ENCODE data around the gene NAXD.

Gene NAXD

DNA sequence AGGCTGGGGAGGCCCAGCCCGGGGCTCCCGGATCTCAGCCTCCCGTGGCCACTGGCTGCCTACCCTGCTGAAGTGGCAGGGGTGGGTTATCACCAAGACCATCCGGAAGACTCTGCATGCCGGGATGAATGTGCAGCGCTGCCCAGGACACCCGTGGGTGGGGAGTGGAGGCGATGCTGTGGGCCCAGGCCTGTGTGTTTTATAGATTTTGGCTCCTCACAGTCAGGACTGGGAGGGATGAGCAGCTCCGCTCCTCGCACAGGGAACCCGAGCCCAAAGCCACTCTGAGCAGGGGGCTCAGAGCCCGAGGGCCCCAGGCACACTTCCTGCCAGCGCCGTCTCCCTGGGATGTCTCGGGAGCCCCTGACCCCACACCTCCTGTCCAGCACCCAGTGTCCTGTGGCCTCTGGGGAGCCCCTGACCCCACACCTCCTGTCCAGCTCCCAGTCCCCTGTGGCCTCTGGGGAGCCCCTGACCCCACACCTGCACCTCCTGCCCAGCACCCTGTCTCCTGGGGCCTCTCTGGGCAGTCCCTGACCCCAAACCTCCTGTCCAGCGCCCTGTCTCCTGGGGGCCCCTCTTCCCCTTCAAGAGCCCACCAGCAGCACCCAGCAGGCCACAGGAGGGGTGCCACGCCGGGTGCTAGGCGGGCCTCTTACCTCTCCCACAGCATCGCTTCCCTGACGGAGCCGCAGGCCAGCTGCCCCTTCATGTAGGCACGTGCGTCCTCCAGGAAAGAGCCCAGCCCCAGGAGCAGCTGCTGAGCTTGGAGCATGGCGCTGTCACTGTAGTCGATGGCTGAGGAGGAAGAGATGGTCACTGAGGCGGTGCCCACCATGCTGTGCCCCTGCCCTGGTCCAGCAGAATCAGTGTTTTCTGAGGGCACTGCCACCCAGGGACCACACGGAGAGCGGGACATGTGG is 31.4 kb downstream of the NAXD start:
- WGBS, 2 experiments (ENCODE audit: insufficient coverage in 2 of 2) = 88 to 96% methylated on average over 26 to 28 of the region's 29 CpGs
- no peaks in the 10 kb centered on the region for H3K9me3 ChIP-seq (ENCODE audit: control insufficient read depth, low read length)
- no peak overlapping the region for H3K27ac ChIP-seq (ENCODE audit: low read depth, low read length, severe bottlenecking)
- no peak overlapping the region for H3K4me3 ChIP-seq (ENCODE audit: extremely low read depth, insufficient read depth, low read length, poor library complexity, severe bottlenecking)
- peaks cover 27% of the 10 kb centered on the region for H3K36me3 ChIP-seq (ENCODE audit: control insufficient read depth, insufficient read depth, low read length)
- H3K4me1 ChIP-seq (ENCODE audit: control insufficient read depth, insufficient read depth, low read length, poor library complexity, severe bottlenecking) = peaks cover 5% of the 10 kb centered on the region

DNA sequence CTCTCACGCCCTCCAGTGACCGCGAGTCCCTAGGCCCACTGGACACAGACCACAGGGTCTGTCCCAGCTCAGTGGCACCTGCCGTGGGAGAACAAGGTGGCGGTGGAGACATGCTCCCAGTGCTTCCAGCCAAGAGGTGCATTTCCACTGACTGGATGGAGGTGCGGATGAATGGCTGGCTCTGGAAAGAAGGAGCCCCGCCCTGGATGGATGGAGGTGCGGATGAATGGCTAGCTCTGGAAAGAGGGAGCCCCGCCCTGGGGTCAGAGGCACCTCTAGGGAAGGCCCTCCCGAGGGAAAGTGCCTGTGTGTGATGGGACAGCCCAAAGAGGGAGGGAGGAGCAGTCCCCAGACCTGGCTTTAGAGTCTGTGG is 32.0 kb downstream of the NAXD start:
- 77 to 80% methylated on average over 10 of the region's 10 CpGs for WGBS, 2 experiments (ENCODE audit: insufficient coverage in 2 of 2)
- H3K27ac ChIP-seq (ENCODE audit: low read depth, low read length, severe bottlenecking) = no peak overlapping the region
- no peaks in the 10 kb centered on the region for H3K9me3 ChIP-seq (ENCODE audit: control insufficient read depth, low read length)
- H3K4me1 ChIP-seq (ENCODE audit: control insufficient read depth, insufficient read depth, low read length, poor library complexity, severe bottlenecking) = peaks cover 5% of the 10 kb centered on the region
- no peak overlapping the region for H3K4me3 ChIP-seq (ENCODE audit: extremely low read depth, insufficient read depth, low read length, poor library complexity, severe bottlenecking)
- H3K36me3 ChIP-seq (ENCODE audit: control insufficient read depth, insufficient read depth, low read length) = peaks cover 27% of the 10 kb centered on the region

DNA sequence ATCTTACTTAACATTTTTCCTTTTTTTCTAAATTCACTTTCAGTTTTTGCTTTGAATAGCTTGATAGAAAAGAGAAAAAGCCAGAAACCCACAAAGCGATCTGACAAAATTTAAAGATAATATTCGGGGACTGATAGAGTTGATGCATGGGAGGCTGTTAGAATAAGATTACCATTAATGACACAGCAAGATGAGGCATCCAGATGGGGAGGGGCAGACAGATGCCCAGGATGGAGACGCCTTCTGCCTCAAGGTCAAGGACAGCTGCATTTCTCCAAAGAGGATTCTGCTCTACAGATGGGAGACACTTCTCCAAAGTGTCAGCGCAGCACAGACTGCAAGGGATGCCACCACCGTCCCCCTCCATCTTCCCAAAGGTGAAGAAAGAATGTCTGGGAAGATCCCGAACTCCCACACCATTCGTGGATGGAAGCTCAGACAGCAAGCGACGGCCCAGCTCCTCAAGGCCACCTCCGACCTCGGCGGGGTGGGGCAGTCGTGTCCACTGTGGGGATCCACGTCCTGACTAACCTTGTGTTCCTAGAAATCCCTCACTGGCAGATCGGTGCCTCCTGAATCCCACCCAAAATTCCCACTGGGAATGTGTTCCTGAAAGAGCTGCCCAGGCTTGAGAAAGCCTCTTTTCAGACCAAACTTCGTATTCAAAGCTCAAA is 32.9 kb downstream of the NAXD start:
- Histone ChIP-seq H3K9me3 (ENCODE audit: control insufficient read depth, low read length) (no peaks in the 10 kb centered on the region), H3K27ac (ENCODE audit: low read depth, low read length, severe bottlenecking) (no peak overlapping the region), H3K4me3 (ENCODE audit: extremely low read depth, insufficient read depth, low read length, poor library complexity, severe bottlenecking) (no peak overlapping the region), H3K4me1 (ENCODE audit: control insufficient read depth, insufficient read depth, low read length, poor library complexity, severe bottlenecking) (peaks cover 5% of the 10 kb centered on the region), H3K36me3 (ENCODE audit: control insufficient read depth, insufficient read depth, low read length) (peaks cover 24% of the 10 kb centered on the region)
- WGBS, 2 experiments (ENCODE audit: insufficient coverage in 2 of 2) = 87 to 88% methylated on average over 15 to 16 of the region's 16 CpGs

GRCh38 chr13:110648848-110649421 is 33.6 kb downstream of the NAXD start:
- no peak overlapping the region for H3K27ac ChIP-seq (ENCODE audit: low read depth, low read length, severe bottlenecking)
- H3K4me1 ChIP-seq (ENCODE audit: control insufficient read depth, insufficient read depth, low read length, poor library complexity, severe bottlenecking) = peaks cover 5% of the 10 kb centered on the region
- peaks cover 21% of the 10 kb centered on the region for H3K36me3 ChIP-seq (ENCODE audit: control insufficient read depth, insufficient read depth, low read length)

DNA sequence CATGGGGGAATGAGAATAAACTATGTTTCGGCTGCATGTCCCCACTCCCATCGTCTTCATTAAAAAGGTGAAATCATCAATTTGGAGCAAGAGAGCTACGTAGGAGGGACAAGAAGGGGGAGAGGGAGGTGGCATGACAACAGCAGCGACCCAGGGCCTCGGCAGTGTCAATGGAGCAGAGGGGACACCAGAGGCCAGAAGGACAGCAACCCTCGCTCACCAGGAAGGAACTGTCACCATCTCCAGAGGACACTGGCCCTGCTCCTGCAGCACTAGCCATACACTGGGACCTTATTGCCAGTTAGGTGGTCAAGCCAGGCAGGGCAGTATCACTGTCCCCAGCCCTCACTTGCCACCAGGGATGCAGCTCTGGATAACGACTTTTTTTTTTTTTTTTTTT is 34.2 kb downstream of the NAXD start:
- no peak overlapping the region for H3K27ac ChIP-seq (ENCODE audit: low read depth, low read length, severe bottlenecking)
- peaks cover 3% of the 10 kb centered on the region for H3K4me1 ChIP-seq (ENCODE audit: control insufficient read depth, insufficient read depth, low read length, poor library complexity, severe bottlenecking)
- H3K9me3 ChIP-seq (ENCODE audit: control insufficient read depth, low read length) = no peaks in the 10 kb centered on the region
- 89 to 96% methylated on average over 5 to 6 of the region's 7 CpGs for WGBS, 2 experiments (ENCODE audit: insufficient coverage in 2 of 2)
- peaks cover 17% of the 10 kb centered on the region for H3K36me3 ChIP-seq (ENCODE audit: control insufficient read depth, insufficient read depth, low read length)
- H3K4me3 ChIP-seq (ENCODE audit: extremely low read depth, insufficient read depth, low read length, poor library complexity, severe bottlenecking) = no peak overlapping the region

More at GRCh38 chr13:110648848-110649421, 33.6 kb downstream of the NAXD start:
- WGBS, 2 experiments (ENCODE audit: insufficient coverage in 2 of 2) = 85 to 91% methylated on average over 35 of the region's 35 CpGs
- no peaks in the 10 kb centered on the region for H3K9me3 ChIP-seq (ENCODE audit: control insufficient read depth, low read length)
- H3K4me3 ChIP-seq (ENCODE audit: extremely low read depth, insufficient read depth, low read length, poor library complexity, severe bottlenecking) = no peak overlapping the region

DNA sequence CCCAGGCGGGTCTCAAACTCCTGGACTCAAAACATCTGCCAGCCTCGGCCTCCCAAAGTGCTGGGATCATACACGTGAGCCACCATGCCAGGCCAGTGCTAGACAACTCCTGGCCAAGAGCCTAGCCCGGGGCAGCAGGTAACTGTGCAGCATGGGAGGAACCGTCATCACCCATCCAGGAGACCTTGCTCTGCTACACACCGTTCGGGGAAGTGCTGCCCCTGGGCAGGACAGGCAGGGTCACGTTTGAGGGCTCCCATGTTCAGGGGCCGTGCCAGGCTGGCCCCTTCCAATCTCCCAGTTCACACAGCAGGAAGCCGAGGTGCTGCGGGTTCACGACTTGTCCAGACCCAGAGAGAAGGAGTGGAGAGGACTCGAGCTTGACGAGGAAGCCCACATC is 35.1 kb downstream of the NAXD start:
- Histone ChIP-seq H3K27ac (ENCODE audit: low read depth, low read length, severe bottlenecking) (no peak overlapping the region), H3K4me3 (ENCODE audit: extremely low read depth, insufficient read depth, low read length, poor library complexity, severe bottlenecking) (no peak overlapping the region), H3K9me3 (ENCODE audit: control insufficient read depth, low read length) (no peaks in the 10 kb centered on the region), H3K36me3 (ENCODE audit: control insufficient read depth, insufficient read depth, low read length) (peaks cover 16% of the 10 kb centered on the region), H3K4me1 (ENCODE audit: control insufficient read depth, insufficient read depth, low read length, poor library complexity, severe bottlenecking) (no peaks in the 10 kb centered on the region)
- 92 to 94% methylated on average over 12 to 14 of the region's 14 CpGs for WGBS, 2 experiments (ENCODE audit: insufficient coverage in 2 of 2)

DNA sequence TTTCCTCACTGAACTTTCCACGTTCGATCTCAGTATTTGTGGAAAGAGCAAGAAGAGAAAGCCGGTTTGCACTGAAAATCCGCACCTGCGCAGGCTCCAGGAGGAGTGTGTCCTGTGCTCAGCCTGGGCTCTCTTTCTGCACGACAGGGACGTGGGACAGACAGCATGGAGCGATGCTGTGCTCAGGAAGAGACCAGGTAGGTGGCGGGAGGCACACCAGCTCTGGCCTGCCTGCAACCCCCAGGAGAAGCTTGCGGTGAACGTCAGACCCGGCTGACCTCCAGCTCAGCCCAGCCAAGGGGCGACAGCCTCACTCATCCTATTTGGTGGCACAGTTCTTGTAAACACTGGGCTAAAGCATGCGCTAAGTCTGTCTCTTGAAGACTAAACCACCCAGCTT is 35.9 kb downstream of the NAXD start:
- H3K4me3 ChIP-seq (ENCODE audit: extremely low read depth, insufficient read depth, low read length, poor library complexity, severe bottlenecking) = no peak overlapping the region
- no peaks in the 10 kb centered on the region for H3K4me1 ChIP-seq (ENCODE audit: control insufficient read depth, insufficient read depth, low read length, poor library complexity, severe bottlenecking)
- H3K36me3 ChIP-seq (ENCODE audit: control insufficient read depth, insufficient read depth, low read length) = peaks cover 16% of the 10 kb centered on the region
- H3K9me3 ChIP-seq (ENCODE audit: control insufficient read depth, low read length) = no peaks in the 10 kb centered on the region
- no peak overlapping the region for H3K27ac ChIP-seq (ENCODE audit: low read depth, low read length, severe bottlenecking)
- WGBS, 2 experiments (ENCODE audit: insufficient coverage in 2 of 2) = 95 to 97% methylated on average over 13 to 14 of the region's 14 CpGs

DNA sequence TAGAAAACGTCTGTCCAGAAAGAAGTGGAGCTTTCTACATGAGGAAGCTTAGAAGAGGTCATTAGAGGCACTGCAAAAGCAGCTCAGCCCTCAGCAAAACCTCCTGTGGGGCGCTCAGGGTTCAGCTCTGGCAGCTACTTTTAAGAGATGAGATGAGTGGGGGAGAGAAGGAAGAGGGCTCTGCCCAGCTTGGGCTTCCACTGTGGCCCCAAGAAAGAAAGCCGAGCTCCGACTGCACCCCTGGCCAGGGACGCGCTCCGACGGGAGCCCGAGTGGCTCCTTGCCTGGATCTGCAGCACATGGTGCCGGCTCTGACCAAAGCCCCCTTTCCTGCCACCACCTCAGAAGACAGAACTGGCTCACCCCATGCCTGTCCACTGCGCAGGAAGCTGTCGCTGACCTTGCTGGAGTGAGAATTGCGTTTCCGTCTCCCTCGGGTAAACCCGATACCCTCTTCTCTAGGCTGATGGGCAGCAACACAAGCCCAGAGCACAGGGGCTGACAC is 36.4 kb downstream of the NAXD start:
- no peaks in the 10 kb centered on the region for H3K9me3 ChIP-seq (ENCODE audit: control insufficient read depth, low read length)
- peaks cover 16% of the 10 kb centered on the region for H3K36me3 ChIP-seq (ENCODE audit: control insufficient read depth, insufficient read depth, low read length)
- H3K27ac ChIP-seq (ENCODE audit: low read depth, low read length, severe bottlenecking) = no peak overlapping the region
- no peaks in the 10 kb centered on the region for H3K4me1 ChIP-seq (ENCODE audit: control insufficient read depth, insufficient read depth, low read length, poor library complexity, severe bottlenecking)
- H3K4me3 ChIP-seq (ENCODE audit: extremely low read depth, insufficient read depth, low read length, poor library complexity, severe bottlenecking) = no peak overlapping the region
- 94 to 95% methylated on average over 11 to 15 of the region's 16 CpGs for WGBS, 2 experiments (ENCODE audit: insufficient coverage in 2 of 2)

DNA sequence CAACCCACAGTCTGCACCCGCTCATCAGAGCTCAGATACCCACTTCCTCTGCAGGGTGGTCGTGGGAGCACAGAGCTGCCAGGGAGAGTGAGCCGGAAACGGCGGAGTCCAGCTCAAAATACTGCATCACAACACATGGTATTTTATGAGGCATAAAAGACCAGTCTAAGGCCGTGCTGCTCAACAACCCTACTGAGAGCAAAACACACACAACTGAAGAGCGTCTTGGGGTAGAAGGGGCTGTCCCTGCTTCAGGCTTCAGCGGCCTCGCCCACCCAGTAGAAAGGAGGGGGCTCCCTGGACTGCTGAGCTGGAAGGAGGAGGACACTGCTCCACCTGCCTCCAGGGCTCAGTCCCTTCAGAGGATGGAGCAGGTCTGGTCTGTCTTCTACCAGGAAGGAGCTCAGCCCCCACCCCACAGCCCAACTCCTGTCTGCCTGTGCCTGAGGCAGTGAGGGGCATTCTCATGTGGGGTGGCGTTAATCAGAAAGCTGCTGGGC is 36.9 kb downstream of the NAXD start:
- WGBS, 2 experiments (ENCODE audit: insufficient coverage in 2 of 2) = 92 to 100% methylated on average over 2 to 9 of the region's 10 CpGs
- Histone ChIP-seq H3K4me1 (ENCODE audit: control insufficient read depth, insufficient read depth, low read length, poor library complexity, severe bottlenecking) (no peaks in the 10 kb centered on the region), H3K27ac (ENCODE audit: low read depth, low read length, severe bottlenecking) (no peak overlapping the region), H3K36me3 (ENCODE audit: control insufficient read depth, insufficient read depth, low read length) (peaks cover 18% of the 10 kb centered on the region), H3K9me3 (ENCODE audit: control insufficient read depth, low read length) (no peaks in the 10 kb centered on the region), H3K4me3 (ENCODE audit: extremely low read depth, insufficient read depth, low read length, poor library complexity, severe bottlenecking) (no peak overlapping the region)

DNA sequence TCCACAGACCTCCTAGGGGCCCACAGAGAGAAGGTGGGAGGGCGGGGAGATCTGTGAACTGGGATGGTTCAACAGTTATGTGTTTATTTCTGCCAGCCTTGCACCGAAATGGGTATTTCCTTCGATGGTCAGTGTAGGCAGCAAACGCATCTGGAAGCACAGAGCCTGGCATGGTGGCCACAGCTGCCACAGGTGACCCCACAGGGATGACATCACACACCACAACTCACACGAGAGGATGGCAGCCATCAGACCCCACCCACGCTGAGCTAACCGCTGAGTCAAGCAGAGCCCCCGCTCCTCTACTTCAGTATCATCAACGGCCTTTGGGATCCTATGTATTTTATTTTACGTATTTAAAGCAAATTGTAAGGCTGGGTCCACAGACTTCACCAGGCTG is 37.4 kb downstream of the NAXD start:
- no peak overlapping the region for H3K4me3 ChIP-seq (ENCODE audit: extremely low read depth, insufficient read depth, low read length, poor library complexity, severe bottlenecking)
- peaks cover 3% of the 10 kb centered on the region for H3K9me3 ChIP-seq (ENCODE audit: control insufficient read depth, low read length)
- H3K4me1 ChIP-seq (ENCODE audit: control insufficient read depth, insufficient read depth, low read length, poor library complexity, severe bottlenecking) = no peaks in the 10 kb centered on the region
- peaks cover 23% of the 10 kb centered on the region for H3K36me3 ChIP-seq (ENCODE audit: control insufficient read depth, insufficient read depth, low read length)
- H3K27ac ChIP-seq (ENCODE audit: low read depth, low read length, severe bottlenecking) = no peak overlapping the region
- 95 to 100% methylated on average over 4 to 5 of the region's 10 CpGs for WGBS, 2 experiments (ENCODE audit: insufficient coverage in 2 of 2)
